Activated CD8-positive, alpha-beta T cell treated with anti-CD3 and anti-CD28 coated beads for 36 hours (primary cell): ENCODE results near the gene EYS. TPM values are rescaled to one million over a fixed set of nuclear protein-coding genes. Genes with fewer than 3 reads are reported as not detected.

Experiments
- ATAC-seq: fragments of 200-7000 bp; cut with Tn5 transposase; one replicate; pipeline ENCODE4 v1.10.0; 2021; ENCODE audit warnings: mild to moderate bottlenecking, moderate library complexity
- CTCF ChIA-PET: fragments of 350-600 bp; sonication (Branson Sonifier 250); formaldehyde crosslinking; loops from one replicate; lab custom pipeline; 2021; ENCODE audit warnings: antibody characterized with exemption; lab: Charles Lee
- POLR2A ChIA-PET: fragments of 350-600 bp; sonication (Branson Sonifier 250); formaldehyde crosslinking; loops from one replicate; lab custom pipeline; 2021; ENCODE audit warnings: antibody characterized with exemption; lab: Charles Lee
- DNase-seq: peaks from one replicate; pipeline ENCODE4 v3.0.0-alpha.2; 2020
- H3K27ac Mint-ChIP-seq: one replicate; pipeline ENCODE4 v1.8.0; 2021; ENCODE audit warnings: mild to moderate bottlenecking, mixed read lengths
- H3K27me3 Mint-ChIP-seq: one replicate; pipeline ENCODE4 v1.8.0; 2021; ENCODE audit warnings: mixed read lengths
- H3K36me3 Mint-ChIP-seq: one replicate; pipeline ENCODE4 v1.8.0; 2021; ENCODE audit warnings: low read depth, mixed read lengths
- H3K4me1 Mint-ChIP-seq: one replicate; pipeline ENCODE4 v1.8.0; 2021; ENCODE audit warnings: low read depth, mixed read lengths
- H3K4me3 Mint-ChIP-seq: one replicate; pipeline ENCODE4 v1.8.0; 2021; ENCODE audit warnings: mild to moderate bottlenecking, moderate library complexity, mixed read lengths
- H3K9me3 Mint-ChIP-seq: one replicate; pipeline ENCODE4 v1.8.0; 2021; ENCODE audit warnings: mixed read lengths
- CTCF ChIP-seq: fragments of 200-600 bp; IDR thresholded peaks from one replicate; pipeline ENCODE4 v1.8.0; 2022; ENCODE audit warnings: antibody characterized with exemption, mild to moderate bottlenecking
- intact Hi-C: fragments of 100-400 bp; cut with micrococcal nuclease; formaldehyde crosslinking; loops from one replicate; pipeline ENCODE4 v1.10.0; 2022
- total RNA-seq, 2 experiments: library from RNA; stranded (reverse); gene quantifications; one replicate each; pipeline ENCODE4 v1.2.3, GENCODE V29; 2021

The EYS gene
- total RNA-seq, 2 experiments from 2014 or later = not detected

- ATAC-seq = no peak
- CTCF ChIA-PET = no interaction called here
- POLR2A ChIA-PET = no interaction called here
- H3K9me3 Mint-ChIP-seq = peaks cover 19% of the 10 kb centered on the region
- H3K27me3 Mint-ChIP-seq = no peaks in the 10 kb centered on the region
- H3K4me1 Mint-ChIP-seq = no peaks in the 10 kb centered on the region
- H3K27ac Mint-ChIP-seq = no peak overlapping the region
- DNase-seq = no peak
- intact Hi-C loops = no loop called here
- no peak overlapping the region for H3K4me3 Mint-ChIP-seq
- no peak for TF ChIP-seq CTCF
- H3K36me3 Mint-ChIP-seq = no peaks in the 10 kb centered on the region
These were observed 1469.0 kb downstream of the EYS start for GRCh38 chr6:64238071-64238470.

GRCh38 chr6:64233746-64234145, 1473.3 kb downstream of the EYS start:
- DNase-seq = no peak
- H3K27me3 Mint-ChIP-seq = no peaks in the 10 kb centered on the region
- H3K9me3 Mint-ChIP-seq = peaks cover 3% of the 10 kb centered on the region
- H3K4me1 Mint-ChIP-seq = no peaks in the 10 kb centered on the region
- H3K36me3 Mint-ChIP-seq = no peaks in the 10 kb centered on the region
- intact Hi-C loops = no loop called here
- no peak overlapping the region for H3K27ac Mint-ChIP-seq
- ChIA-PET POLR2A (no interaction called here), CTCF (no interaction called here)
- no peak for TF ChIP-seq CTCF
- ATAC-seq = no peak
- no peak overlapping the region for H3K4me3 Mint-ChIP-seq

DNA sequence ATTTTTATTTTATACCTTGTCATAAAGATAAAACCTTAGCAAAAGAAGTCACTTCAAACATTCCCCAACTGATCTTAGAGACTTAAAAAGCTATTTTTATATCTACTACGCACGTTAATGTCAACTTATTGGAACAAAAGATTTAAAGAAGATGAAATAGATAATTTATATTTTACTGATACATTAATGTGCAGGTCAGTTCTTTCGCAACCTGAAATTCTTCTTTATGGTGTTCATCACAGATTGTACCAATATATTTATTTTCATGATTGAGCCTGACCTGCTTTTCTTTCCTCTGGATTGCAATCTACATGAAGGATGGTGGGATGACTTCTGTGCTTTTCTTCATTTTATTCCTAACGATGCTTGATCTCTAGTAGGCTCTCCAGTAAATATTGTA, 1475.1 kb downstream of the EYS start:
- ChIA-PET CTCF (no interaction called here), POLR2A (no interaction called here)
- intact Hi-C loops = no loop called here
- Mint-ChIP-seq H3K36me3 (no peaks in the 10 kb centered on the region), H3K27me3 (no peaks in the 10 kb centered on the region), H3K27ac (no peak overlapping the region), H3K4me1 (no peaks in the 10 kb centered on the region), H3K4me3 (no peak overlapping the region), H3K9me3 (no peaks in the 10 kb centered on the region)
- ATAC-seq (no peak), DNase-seq (no peak)
- no peak for TF ChIP-seq CTCF

DNA sequence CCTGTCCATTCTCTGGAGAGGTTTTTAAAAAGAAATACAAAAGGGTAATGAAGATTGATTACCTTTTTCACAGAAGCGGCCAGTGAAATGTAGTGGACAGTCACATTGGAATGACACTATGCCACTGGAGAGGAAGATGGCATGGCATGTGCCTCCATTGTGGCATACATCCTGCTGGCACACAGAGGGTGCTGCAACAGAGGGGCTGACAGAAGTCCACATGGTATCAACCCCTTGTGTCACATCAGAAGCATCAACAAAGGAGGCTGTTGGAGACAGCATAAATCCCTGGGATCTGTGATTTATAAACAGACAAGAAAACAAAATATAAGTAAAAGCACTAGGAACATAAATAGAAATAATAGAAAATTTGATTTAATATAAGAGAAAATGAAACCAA, 1476.5 kb downstream of the EYS start:
- no peak overlapping the region for H3K4me3 Mint-ChIP-seq
- no peaks in the 10 kb centered on the region for H3K36me3 Mint-ChIP-seq
- H3K27ac Mint-ChIP-seq = no peak overlapping the region
- H3K27me3 Mint-ChIP-seq = no peaks in the 10 kb centered on the region
- H3K9me3 Mint-ChIP-seq = no peaks in the 10 kb centered on the region
- H3K4me1 Mint-ChIP-seq = no peaks in the 10 kb centered on the region
- ATAC-seq = no peak
- intact Hi-C loops = no loop called here
- ChIA-PET CTCF (no interaction called here), POLR2A (no interaction called here)
- DNase-seq = no peak
- no peak for TF ChIP-seq CTCF

GRCh38 chr6:64227863-64228262, 1479.2 kb downstream of the EYS start:
- TF ChIP-seq CTCF = no peak
- ChIA-PET POLR2A (no interaction called here), CTCF (no interaction called here)
- Mint-ChIP-seq H3K9me3 (no peaks in the 10 kb centered on the region), H3K27ac (no peak overlapping the region), H3K4me3 (no peak overlapping the region), H3K36me3 (no peaks in the 10 kb centered on the region), H3K4me1 (no peaks in the 10 kb centered on the region), H3K27me3 (no peaks in the 10 kb centered on the region)
- intact Hi-C loops = no loop called here
- ATAC-seq (no peak), DNase-seq (no peak)
